Natural killer cell (primary cell): ENCODE data around the gene KIAA0513. TPM values are rescaled to one million over a fixed set of nuclear protein-coding genes. Genes with fewer than 3 reads are reported as not detected.

Experiments used
- ATAC-seq, 3 donors: fragments of 150-1000 bp in 2 of 3; fragments of 200-7000 bp in 1 of 3; cut with Tn5 transposase; 1 replicate in 1 of 3; 2 replicates in 2 of 3; pipeline ENCODE4 v1.10.0; 2021; ENCODE audit warnings: mild to moderate bottlenecking in 2 of 3, moderate library complexity in 2 of 3
- DNase-seq, 2 donors: peaks; one replicate each; pipeline versions ENCODE4 v3.0.0 to v3.0.0-alpha.2; 2013 to 2021; ENCODE audit warnings: mixed read lengths in 1 of 2
- H3K27ac ChIP-seq: one replicate; pipeline ENCODE4 v1.5.1; 2013; ENCODE audit warnings: mild to moderate bottlenecking, low read length
- H3K27me3 ChIP-seq: one replicate; pipeline ENCODE4 v1.6.1; 2013; ENCODE audit warnings: low read length; ENCODE audit not compliant: control insufficient read depth, insufficient read depth
- H3K36me3 ChIP-seq: one replicate; pipeline ENCODE4 v1.6.1; 2013; ENCODE audit warnings: low read length; ENCODE audit not compliant: control insufficient read depth, insufficient read depth
- H3K4me1 ChIP-seq: one replicate; pipeline ENCODE4 v1.6.1; 2013; ENCODE audit warnings: low read length; ENCODE audit not compliant: control insufficient read depth, insufficient read depth
- H3K4me3 ChIP-seq: one replicate; pipeline ENCODE4 v1.5.1; 2013; ENCODE audit warnings: low read length
- H3K9me3 ChIP-seq: one replicate; pipeline ENCODE4 v1.6.1; 2013; ENCODE audit warnings: low read length; ENCODE audit not compliant: control insufficient read depth, insufficient read depth
- H3K27ac Mint-ChIP-seq, 2 donors: one replicate each; pipeline ENCODE4 v1.8.0; 2022; ENCODE audit warnings: mild to moderate bottlenecking in 2 of 2, mixed read lengths in 2 of 2, moderate library complexity in 1 of 2
- H3K27me3 Mint-ChIP-seq, 2 donors: one replicate each; pipeline ENCODE4 v1.8.0; 2022; ENCODE audit warnings: low read depth in 2 of 2, mixed read lengths in 2 of 2
- H3K36me3 Mint-ChIP-seq: one replicate; pipeline ENCODE4 v1.8.0; 2022; ENCODE audit warnings: mixed read lengths
- H3K4me1 Mint-ChIP-seq, 2 donors: one replicate each; pipeline ENCODE4 v1.8.0; 2022; ENCODE audit warnings: mixed read lengths in 2 of 2
- H3K4me3 Mint-ChIP-seq: one replicate; pipeline ENCODE4 v1.8.0; 2022; ENCODE audit warnings: mild to moderate bottlenecking, moderate library complexity, mixed read lengths
- H3K9me3 Mint-ChIP-seq, 2 donors: one replicate each; pipeline ENCODE4 v1.8.0; 2022; ENCODE audit warnings: mixed read lengths in 2 of 2
- CTCF ChIP-seq: fragments of 200-600 bp; IDR thresholded peaks from one replicate; pipeline ENCODE4 v1.8.0; 2022; ENCODE audit warnings: antibody characterized with exemption
- WGBS: methylation state at CpG from one replicate; pipeline ENCODE4 v1.1.7; 2013; ENCODE audit warnings: missing lambda C conversion rate; ENCODE audit not compliant: insufficient coverage; 5-methylcytosine and 5-hydroxymethylcytosine counted together
- intact Hi-C: fragments of 100-400 bp; cut with micrococcal nuclease; formaldehyde crosslinking; loops from one replicate; pipeline ENCODE4 v1.14.2; 2022
- total RNA-seq, 4 donors: library from RNA; stranded (reverse); fragments of 120-200 nt in 1 of 4; gene quantifications; one replicate each; pipeline versions ENCODE4 v1.2.3 to v1.2.4, GENCODE V29; 2013 to 2022

KIAA0513 gene
- total RNA-seq, 3 donors from 2014 or later (not counting 1 experiment from before 2014, with no cell fraction given) = 7.9 to 17.7 (median 12.1) TPM

DNA sequence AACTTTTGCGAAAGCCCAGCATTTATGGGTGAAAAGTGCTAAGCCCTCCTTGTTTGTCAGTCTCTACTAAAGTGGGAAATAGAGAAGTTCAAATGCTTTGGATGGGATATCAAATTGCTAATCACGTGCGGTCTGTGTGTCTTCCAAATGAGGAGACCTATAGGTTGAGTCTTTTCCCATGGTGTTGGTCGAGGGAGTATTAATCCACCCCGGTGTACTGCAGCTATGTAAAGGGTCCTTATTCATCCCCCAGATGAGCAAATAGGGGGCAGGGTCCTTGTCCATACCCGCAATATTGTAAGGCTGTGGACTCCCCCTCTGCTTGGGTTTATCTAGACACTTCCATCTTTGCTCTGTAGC is 14.6 kb downstream of the KIAA0513 start:
- 98% methylated on average over 6 of the region's 6 CpGs for WGBS
- no peaks in the 10 kb centered on the region for H3K36me3 ChIP-seq

GRCh38 chr16:85042606-85043005 is 15.0 kb downstream of the KIAA0513 start:
- Mint-ChIP-seq H3K9me3 (no peaks in the 10 kb centered on the region), H3K27ac (no peak overlapping the region), H3K27me3 (peaks cover 4 to 16% of the 10 kb centered on the region in 2 donors), H3K36me3 (no peaks in the 10 kb centered on the region), H3K4me1 (peaks cover 0 to 8% of the 10 kb centered on the region in 2 donors), H3K4me3 (no peak overlapping the region)
- Histone ChIP-seq H3K9me3 (no peaks in the 10 kb centered on the region), H3K4me3 (no peak overlapping the region), H3K27ac (no peak overlapping the region), H3K36me3 (no peaks in the 10 kb centered on the region), H3K4me1 (peaks cover 8% of the 10 kb centered on the region), H3K27me3 (no peaks in the 10 kb centered on the region)
- TF ChIP-seq CTCF = no peak
- DNase-seq = no peak
- WGBS = 88% methylated on average over 5 of the region's 6 CpGs
- intact Hi-C loops = no loop called here
- no peak for ATAC-seq

More for the DNA sequence above, 14.6 kb downstream of the KIAA0513 start:
- H3K36me3 Mint-ChIP-seq = no peaks in the 10 kb centered on the region
- ATAC-seq (no peak), DNase-seq (no peak)
- Histone ChIP-seq H3K27me3 (no peaks in the 10 kb centered on the region), H3K9me3 (no peaks in the 10 kb centered on the region), H3K4me3 (no peak overlapping the region), H3K4me1 (peaks cover 3% of the 10 kb centered on the region), H3K27ac (no peak overlapping the region)
- H3K4me3 Mint-ChIP-seq = no peak overlapping the region
- H3K27ac Mint-ChIP-seq = no peak overlapping the region
- intact Hi-C loops = no loop called here
- H3K27me3 Mint-ChIP-seq = peaks cover 4 to 15% of the 10 kb centered on the region in 2 donors
- TF ChIP-seq CTCF = no peak
- H3K9me3 Mint-ChIP-seq = no peaks in the 10 kb centered on the region
- H3K4me1 Mint-ChIP-seq = peaks cover 0 to 6% of the 10 kb centered on the region in 2 donors

DNA sequence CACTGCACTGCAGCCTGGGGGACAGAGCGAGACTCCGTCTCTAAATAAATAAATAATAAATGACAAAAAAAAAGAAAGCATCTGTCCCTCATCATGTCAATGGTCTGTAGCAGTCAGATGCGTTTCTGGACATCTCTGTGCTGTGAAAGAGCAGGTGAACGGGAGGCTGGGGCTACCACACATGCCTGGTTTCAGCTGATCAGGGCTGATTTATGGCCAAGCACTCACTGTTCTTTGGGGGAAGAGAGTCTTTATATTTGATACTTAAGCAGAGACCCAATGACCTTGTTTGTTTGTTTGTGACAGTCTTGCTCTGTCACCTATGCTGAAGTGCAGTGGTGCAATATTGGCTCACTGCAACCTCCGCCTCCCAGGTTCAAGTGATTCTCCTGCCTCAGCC is 17.5 kb downstream of the KIAA0513 start:
- H3K27me3 Mint-ChIP-seq = peaks cover 7 to 26% of the 10 kb centered on the region in 2 donors
- H3K27ac Mint-ChIP-seq = no peak overlapping the region
- peaks cover 0 to 8% of the 10 kb centered on the region in 2 donors for H3K4me1 Mint-ChIP-seq
- no peaks in the 10 kb centered on the region for H3K36me3 Mint-ChIP-seq
- ATAC-seq = no peak
- Histone ChIP-seq H3K36me3 (no peaks in the 10 kb centered on the region), H3K9me3 (no peaks in the 10 kb centered on the region), H3K4me1 (peaks cover 9% of the 10 kb centered on the region), H3K4me3 (no peak overlapping the region), H3K27ac (no peak overlapping the region), H3K27me3 (no peaks in the 10 kb centered on the region)
- 98% methylated on average over 4 of the region's 5 CpGs for WGBS
- intact Hi-C loops = no loop called here
- TF ChIP-seq CTCF = no peak
- no peak overlapping the region for H3K4me3 Mint-ChIP-seq
- H3K9me3 Mint-ChIP-seq = no peaks in the 10 kb centered on the region
- DNase-seq = no peak
